Glutamatergic neuron (in vitro differentiated cells): ENCODE data around the gene FAM3B. TPM values are rescaled to one million over a fixed set of nuclear protein-coding genes. Genes with fewer than 3 reads are reported as not detected.

ENCODE experiments used
- DNase-seq: peaks from one replicate; pipeline ENCODE4 v3.0.0; 2022
- H3K27ac Mint-ChIP-seq: one replicate; pipeline ENCODE4 v1.8.0; 2020; ENCODE audit warnings: mild to moderate bottlenecking, mixed read lengths, inconsistent platforms; ENCODE audit not compliant: unreplicated experiment
- H3K27me3 Mint-ChIP-seq: one replicate; pipeline ENCODE4 v1.8.0; 2020; ENCODE audit warnings: mild to moderate bottlenecking, moderate library complexity, mixed read lengths, inconsistent platforms; ENCODE audit not compliant: unreplicated experiment
- H3K36me3 Mint-ChIP-seq: one replicate; pipeline ENCODE4 v1.8.0; 2020; ENCODE audit warnings: mild to moderate bottlenecking, mixed read lengths, inconsistent platforms; ENCODE audit not compliant: unreplicated experiment
- H3K4me1 Mint-ChIP-seq: one replicate; pipeline ENCODE4 v1.8.0; 2020; ENCODE audit warnings: mild to moderate bottlenecking, low read depth, mixed read lengths, inconsistent platforms; ENCODE audit not compliant: unreplicated experiment
- H3K4me3 Mint-ChIP-seq: one replicate; pipeline ENCODE4 v1.8.0; 2020; ENCODE audit warnings: mild to moderate bottlenecking, mixed read lengths, inconsistent platforms; ENCODE audit not compliant: unreplicated experiment
- H3K9me3 Mint-ChIP-seq: one replicate; pipeline ENCODE4 v1.8.0; 2020; ENCODE audit warnings: mild to moderate bottlenecking, moderate library complexity, mixed read lengths, inconsistent platforms; ENCODE audit not compliant: unreplicated experiment
- CTCF ChIP-seq: fragments of 200-600 bp; sonication (generic); IDR thresholded peaks from one replicate; pipeline ENCODE4 v1.5.0; 2021; ENCODE audit not compliant: partially characterized antibody, unreplicated experiment
- total RNA-seq: library from RNA; stranded (reverse); fragmentation: NEBNext Ultra II Directional; extraction: Animal tissue kit (Norgen Biotek cat#: 25700); gene quantifications from one replicate; pipeline ENCODE4 v1.2.1, GENCODE V29; 2021; ENCODE audit not compliant: unreplicated experiment

FAM3B gene
- total RNA-seq, 1 donor from 2014 or later: not detected

- Mint-ChIP-seq H3K27ac (no peak overlapping the region), H3K4me1 (peaks cover 1% of the 10 kb centered on the region), H3K27me3 (no peaks in the 10 kb centered on the region), H3K36me3 (no peaks in the 10 kb centered on the region), H3K9me3 (peaks cover 6% of the 10 kb centered on the region), H3K4me3 (no peak overlapping the region)
- no peak for TF ChIP-seq CTCF
- DNase-seq: no peak
Observed at GRCh38 chr21:41374867-41375533, 58.4 kb downstream of the FAM3B start.

- Mint-ChIP-seq H3K27ac (no peak overlapping the region), H3K36me3 (no peaks in the 10 kb centered on the region), H3K4me1 (peaks cover 1% of the 10 kb centered on the region), H3K9me3 (peaks cover 6% of the 10 kb centered on the region), H3K27me3 (no peaks in the 10 kb centered on the region), H3K4me3 (no peak overlapping the region)
- no peak for TF ChIP-seq CTCF
- DNase-seq: no peak
Observed at GRCh38 chr21:41375875-41376274, 59.3 kb downstream of the FAM3B start.

GRCh38 chr21:41377715-41378114, 61.1 kb downstream of the FAM3B start:
- Mint-ChIP-seq H3K27ac (no peak overlapping the region), H3K27me3 (no peaks in the 10 kb centered on the region), H3K9me3 (peaks cover 9% of the 10 kb centered on the region), H3K4me1 (peaks cover 1% of the 10 kb centered on the region), H3K36me3 (peaks cover 2% of the 10 kb centered on the region), H3K4me3 (no peak overlapping the region)
- TF ChIP-seq CTCF: no peak
- no peak for DNase-seq

GRCh38 chr21:41378849-41379248, 62.2 kb downstream of the FAM3B start:
- TF ChIP-seq CTCF: no peak
- Mint-ChIP-seq H3K4me3 (no peak overlapping the region), H3K27ac (no peak overlapping the region), H3K9me3 (peaks cover 9% of the 10 kb centered on the region), H3K36me3 (peaks cover 3% of the 10 kb centered on the region), H3K4me1 (peaks cover 1% of the 10 kb centered on the region), H3K27me3 (peaks cover 2% of the 10 kb centered on the region)
- DNase-seq: no peak

GRCh38 chr21:41379901-41380300, 63.3 kb downstream of the FAM3B start:
- H3K9me3 Mint-ChIP-seq: peaks cover 7% of the 10 kb centered on the region
- TF ChIP-seq CTCF: no peak
- no peak for DNase-seq
- H3K27me3 Mint-ChIP-seq: peaks cover 2% of the 10 kb centered on the region
- H3K4me1 Mint-ChIP-seq: peaks cover 1% of the 10 kb centered on the region
- H3K4me3 Mint-ChIP-seq: no peak overlapping the region
- peaks cover 3% of the 10 kb centered on the region for H3K36me3 Mint-ChIP-seq
- H3K27ac Mint-ChIP-seq: no peak overlapping the region
